ENCODE results near the gene DLG4.

GRCh38 chr17:7196651-7197401, 22.8 kb downstream of the DLG4 start:
- no peak for TF ChIP-seq POLR2AphosphoS5 (IDR thresholded peaks at IDR 0.05; ENCODE audit: borderline replicate concordance, low read depth, low read length)
- TF ChIP-seq EZH2 (IDR thresholded peaks at IDR 0.05) = no peak
